Peyer's patch (tissue), 4 donors: Measurements from ENCODE around the gene IMMP2L.

ENCODE experiments used
- CTCF ChIP-seq, 6 experiments: fragments of 450-650 bp in 4 of 6; fragments of 200-600 bp in 2 of 6; sonication (generic) in 1 of 6; IDR thresholded peaks; one replicate each; pipeline ENCODE4 v1.5.1; 2017 to 2019; ENCODE audit warnings: antibody characterized with exemption in 6 of 6, mild to moderate bottlenecking in 3 of 6, moderate library complexity in 1 of 6
- POLR2A ChIP-seq, 2 donors: fragments of 450-650 bp; IDR thresholded peaks; one replicate each; pipeline ENCODE4 v1.5.1; 2017; ENCODE audit warnings: antibody characterized with exemption in 2 of 2, mild to moderate bottlenecking in 2 of 2, moderate library complexity in 2 of 2

GRCh38 chr7:110988348-110988747, 573.9 kb downstream of the IMMP2L start:
- no peak for TF ChIP-seq CTCF (IDR thresholded peaks at IDR 0.05)
- TF ChIP-seq POLR2A (IDR thresholded peaks at IDR 0.05) = no peak
